Measurements from ENCODE around the gene POLN.

Gene POLN

DNA sequence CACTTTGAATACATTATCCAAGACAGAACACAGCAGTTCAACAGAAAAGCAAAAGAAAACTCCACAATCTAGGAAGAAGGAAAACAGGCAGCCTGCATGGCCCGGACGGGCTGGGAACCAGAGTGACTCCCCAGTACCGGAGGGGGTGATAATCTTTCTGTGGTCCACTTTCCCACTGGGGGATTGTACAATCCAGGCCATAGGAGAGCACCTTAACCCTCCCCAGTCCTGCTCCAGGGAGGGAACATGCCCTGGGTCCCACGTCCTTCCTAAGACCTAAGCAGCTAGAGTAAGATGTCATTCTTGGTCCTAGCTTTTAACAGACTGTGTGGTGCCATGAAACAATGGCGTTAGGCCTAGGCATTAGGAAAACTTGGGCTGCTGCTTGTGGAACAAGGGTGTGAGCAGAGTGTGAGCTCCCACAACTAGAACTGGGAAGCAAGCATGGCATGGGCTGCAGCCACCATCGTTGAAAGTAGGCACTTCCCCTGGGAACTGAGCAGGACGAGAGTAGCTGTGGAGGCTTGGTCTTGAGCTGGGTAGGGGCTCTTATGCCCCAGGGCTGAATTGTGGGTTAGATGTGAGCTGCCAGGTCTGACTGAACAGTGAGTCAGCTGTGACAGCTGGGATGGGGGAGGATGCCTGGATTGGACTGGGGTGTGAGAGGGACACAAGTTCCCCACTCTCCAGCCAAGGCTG lies 140.4 kb downstream of the POLN start:
- Histone ChIP-seq H3K27me3 (ENCODE audit: insufficient read depth, low read length, poor library complexity, severe bottlenecking) (no peaks in the 10 kb centered on the region), H4K20me1 (ENCODE audit: insufficient read depth, low read length, poor library complexity, severe bottlenecking) (no peaks in the 10 kb centered on the region), H3F3A (ENCODE audit: low read depth) (no peaks in the 10 kb centered on the region), H3K4me1 (ENCODE audit: insufficient read depth, low read length, poor library complexity, severe bottlenecking) (no peaks in the 10 kb centered on the region), H3K9ac (ENCODE audit: low read depth, low read length, poor library complexity, severe bottlenecking) (no peak overlapping the region), H3K4me3 (ENCODE audit: low read length, poor library complexity, severe bottlenecking) (no peak overlapping the region), H3K4me2 (ENCODE audit: low read depth, low read length, poor library complexity, severe bottlenecking) (no peak overlapping the region), H3K36me3 (ENCODE audit: insufficient read depth, low read length) (no peaks in the 10 kb centered on the region), H3K9me2 (replicated peaks; ENCODE audit: low read depth, low read length) (no peaks in the 10 kb centered on the region), H3K9me3 (ENCODE audit: insufficient read depth, low read depth, low read length) (peaks cover 4% of the 10 kb centered on the region; the same call in 1 of the 2 replicates), H3K79me2 (ENCODE audit: insufficient read depth, low read length) (no peaks in the 10 kb centered on the region), H2AFZ (ENCODE audit: low read length) (no peak overlapping the region)
- TF ChIP-seq CTCF (conservative IDR thresholded peaks at IDR 0.05; ENCODE audit: low read length) (no peak), EZH2phosphoT487 (IDR thresholded peaks at IDR 0.05; ENCODE audit: borderline replicate concordance) (no peak)

GRCh38 chr4:2096073-2096609 lies 145.8 kb downstream of the POLN start:
- Histone ChIP-seq H4K20me1 (ENCODE audit: insufficient read depth, low read length, poor library complexity, severe bottlenecking) (no peaks in the 10 kb centered on the region), H3F3A (ENCODE audit: low read depth) (no peaks in the 10 kb centered on the region), H3K4me3 (ENCODE audit: low read length, poor library complexity, severe bottlenecking) (no peak overlapping the region), H3K4me1 (ENCODE audit: insufficient read depth, low read length, poor library complexity, severe bottlenecking) (no peaks in the 10 kb centered on the region), H3K79me2 (ENCODE audit: insufficient read depth, low read length) (no peaks in the 10 kb centered on the region), H3K9me2 (replicated peaks; ENCODE audit: low read depth, low read length) (no peaks in the 10 kb centered on the region), H3K9ac (ENCODE audit: low read depth, low read length, poor library complexity, severe bottlenecking) (no peak overlapping the region), H3K27me3 (ENCODE audit: insufficient read depth, low read length, poor library complexity, severe bottlenecking) (no peaks in the 10 kb centered on the region), H3K9me3 (ENCODE audit: insufficient read depth, low read depth, low read length) (peaks cover 7% of the 10 kb centered on the region), H3K36me3 (ENCODE audit: insufficient read depth, low read length) (no peaks in the 10 kb centered on the region), H2AFZ (ENCODE audit: low read length) (no peak overlapping the region), H3K4me2 (ENCODE audit: low read depth, low read length, poor library complexity, severe bottlenecking) (no peak overlapping the region)
- TF ChIP-seq CTCF (conservative IDR thresholded peaks at IDR 0.05; ENCODE audit: low read length) (no peak), EZH2phosphoT487 (IDR thresholded peaks at IDR 0.05; ENCODE audit: borderline replicate concordance) (no peak)

GRCh38 chr4:2095236-2096072 lies 146.5 kb downstream of the POLN start:
- Histone ChIP-seq H3K4me2 (ENCODE audit: low read depth, low read length, poor library complexity, severe bottlenecking) (no peak overlapping the region), H3F3A (ENCODE audit: low read depth) (no peaks in the 10 kb centered on the region), H3K9ac (ENCODE audit: low read depth, low read length, poor library complexity, severe bottlenecking) (no peak overlapping the region), H2AFZ (ENCODE audit: low read length) (no peak overlapping the region), H3K9me3 (ENCODE audit: insufficient read depth, low read depth, low read length) (peaks cover 7% of the 10 kb centered on the region), H3K27me3 (ENCODE audit: insufficient read depth, low read length, poor library complexity, severe bottlenecking) (no peaks in the 10 kb centered on the region), H3K79me2 (ENCODE audit: insufficient read depth, low read length) (no peaks in the 10 kb centered on the region), H3K36me3 (ENCODE audit: insufficient read depth, low read length) (no peaks in the 10 kb centered on the region), H4K20me1 (ENCODE audit: insufficient read depth, low read length, poor library complexity, severe bottlenecking) (no peaks in the 10 kb centered on the region), H3K4me3 (ENCODE audit: low read length, poor library complexity, severe bottlenecking) (no peak overlapping the region), H3K4me1 (ENCODE audit: insufficient read depth, low read length, poor library complexity, severe bottlenecking) (no peaks in the 10 kb centered on the region), H3K9me2 (replicated peaks; ENCODE audit: low read depth, low read length) (no peaks in the 10 kb centered on the region)
- no peak for TF ChIP-seq CTCF (conservative IDR thresholded peaks at IDR 0.05; ENCODE audit: low read length)
- no peak for TF ChIP-seq EZH2phosphoT487 (IDR thresholded peaks at IDR 0.05; ENCODE audit: borderline replicate concordance)

Measured in Loucy (cell line).